HepG2 (cell line): Measurements from ENCODE around the gene PLEKHH1. TPM values are rescaled to one million over a fixed set of nuclear protein-coding genes. Genes with fewer than 3 reads are reported as not detected.

Experiments
- ATAC-seq: fragments of 200-7000 bp; cut with Tn5 transposase; 3 replicates; pipeline ENCODE4 v1.9.1; 2020; ENCODE audit warnings: mild to moderate bottlenecking, moderate library complexity
- BruUV-seq: library from RNA; stranded (reverse); fragments of 400-500 nt; replicated peaks from 2 replicates; lab custom pipeline; 2021; lab: Mats Ljungman, UMichigan
- CTCF ChIA-PET: fragments of 300-600 bp; formaldehyde crosslinking; extraction: SDS; loops from one replicate; lab custom pipeline; 2021; ENCODE audit warnings: low total read pairs, inconsistent platforms, low intra/inter-chr PET ratio; lab: Yijun Ruan, JAX
- POLR2A ChIA-PET: fragments of 350-600 bp; sonication (Branson Sonifier 250); formaldehyde crosslinking; loops from one replicate; lab custom pipeline; 2020; ENCODE audit warnings: antibody characterized with exemption, inconsistent platforms; lab: Yijun Ruan, JAX
- DNase-seq: peaks from one replicate; pipeline ENCODE4 v3.0.0-alpha.2; 2015; ENCODE audit warnings: low spot score
- FAIRE-seq: peaks from 3 replicates; lab custom pipeline; 2011; peaks lifted over from hg19 to GRCh38; lab: Jason Lieb, UNC
- H2AFZ ChIP-seq: one replicate; pipeline ENCODE4 v1.6.1; 2011; ENCODE audit warnings: low read length, inconsistent platforms
- H3K27ac ChIP-seq: fragments of 300-600 bp; 3 replicates; pipeline ENCODE4 v1.8.0; 2011; ENCODE audit warnings: mixed run types, mild to moderate bottlenecking, mixed read lengths, low read length, inconsistent platforms; ENCODE audit not compliant: insufficient read depth; ENCODE audit errors: extremely low read length
- H3K27me3 ChIP-seq, 2 experiments: fragments of 200-600 bp in 1 of 2; 2 replicates in 1 of 2; 3 replicates in 1 of 2; pipeline versions ENCODE4 v1.6.0 to v1.8.0; 2011; ENCODE audit warnings: low read length in 2 of 2, mild to moderate bottlenecking in 2 of 2, moderate library complexity in 2 of 2, inconsistent platforms in 1 of 2; ENCODE audit not compliant: insufficient read depth in 2 of 2, control insufficient read depth in 1 of 2
- H3K36me3 ChIP-seq, 2 experiments: fragments of 200-600 bp in 1 of 2; replicated peaks in 1 of 2; 2 replicates in 1 of 2; 3 replicates in 1 of 2; pipeline versions ENCODE4 v1.5.1 to v1.8.0; 2011; ENCODE audit warnings: low read length in 2 of 2, inconsistent platforms in 1 of 2; ENCODE audit not compliant: insufficient read depth in 2 of 2, control insufficient read depth in 1 of 2
- H3K4me1 ChIP-seq: 2 replicates; pipeline ENCODE4 v1.5.1; 2012; ENCODE audit warnings: low read length, inconsistent platforms; ENCODE audit not compliant: insufficient read depth
- H3K4me2 ChIP-seq: 2 replicates; pipeline ENCODE4 v1.6.0; 2011; ENCODE audit warnings: low read depth, low read length, inconsistent platforms
- H3K4me3 ChIP-seq, 3 experiments: fragments of 200-600 bp in 1 of 3; sonication (generic), shearing (Covaris generic) in 1 of 3; replicated peaks in 1 of 3; 2 replicates each; pipeline ENCODE4 v1.5.1; 2011 to 2016; ENCODE audit warnings: low read length in 3 of 3, inconsistent platforms in 2 of 3, low read depth in 2 of 3, mild to moderate bottlenecking in 2 of 3, control low read depth in 1 of 3, mixed read lengths in 1 of 3; ENCODE audit not compliant: insufficient read depth in 1 of 3
- H3K79me2 ChIP-seq: one replicate; pipeline ENCODE4 v1.6.1; 2011; ENCODE audit warnings: low read length, inconsistent platforms; ENCODE audit not compliant: insufficient read depth
- H3K9ac ChIP-seq: 2 replicates; pipeline ENCODE4 v1.6.0; 2011; ENCODE audit warnings: mild to moderate bottlenecking, low read depth, low read length, inconsistent platforms; ENCODE audit not compliant: insufficient read depth
- H3K9me3 ChIP-seq: 2 replicates; pipeline ENCODE4 v1.5.1; 2012; ENCODE audit warnings: mild to moderate bottlenecking, low read length
- H4K20me1 ChIP-seq: 2 replicates; pipeline ENCODE4 v1.6.0; 2011; ENCODE audit warnings: inconsistent platforms, mild to moderate bottlenecking, low read length, moderate library complexity; ENCODE audit not compliant: insufficient read depth
- AFF4 ChIP-seq: sonication (generic); formaldehyde crosslinking; IDR thresholded peaks from 2 replicates; pipeline ENCODE4 v1.4.0; 2020; ENCODE audit warnings: missing genetic modification reagents
- ASH2L ChIP-seq: fragments of 300-600, 200-600 bp; sonication (generic); IDR thresholded peaks from 2 replicates; pipeline ENCODE4 v1.7.0; 2017; ENCODE audit warnings: low read depth, mild to moderate bottlenecking, moderate library complexity, mixed read lengths, low read length; ENCODE audit not compliant: insufficient read length
- EZH2 ChIP-seq: conservative IDR thresholded peaks from 2 replicates; pipeline ENCODE4 v1.6.1; 2012; ENCODE audit warnings: mild to moderate bottlenecking, low read depth, low read length, moderate library complexity
- FOXA3 ChIP-seq: IDR thresholded peaks from 2 replicates; pipeline ENCODE4 v1.6.1; 2016; ENCODE audit warnings: missing genetic modification reagents, missing compliant biosample characterization
- HHEX ChIP-seq: IDR thresholded peaks from 2 replicates; pipeline ENCODE4 v1.6.1; 2016; ENCODE audit warnings: control low read depth
- HMGXB4 ChIP-seq, 2 experiments: sonication (generic) in 1 of 2; formaldehyde crosslinking in 1 of 2; IDR thresholded peaks; 2 replicates each; pipeline versions ENCODE4 v1.4.0 to v1.6.1; 2018 to 2020; ENCODE audit warnings: missing genetic modification reagents in 2 of 2, borderline replicate concordance in 1 of 2, low read depth in 1 of 2, mild to moderate bottlenecking in 1 of 2, missing biosample characterization in 1 of 2
- IKZF4 ChIP-seq: sonication (generic); formaldehyde crosslinking; IDR thresholded peaks from 2 replicates; pipeline ENCODE4 v1.5.1; 2020; ENCODE audit warnings: borderline replicate concordance, mild to moderate bottlenecking, low read depth, missing genetic modification reagents; ENCODE audit errors: not compliant biosample characterization
- MED8 ChIP-seq: sonication (generic); formaldehyde crosslinking; IDR thresholded peaks from 2 replicates; pipeline ENCODE4 v1.8.1; 2023; ENCODE audit warnings: mild to moderate bottlenecking, missing genetic modification reagents; ENCODE audit not compliant: insufficient replicate concordance
- POGZ ChIP-seq: sonication (generic); formaldehyde crosslinking; IDR thresholded peaks from 2 replicates; pipeline ENCODE4 v1.4.0; 2020; ENCODE audit warnings: mild to moderate bottlenecking, missing genetic modification reagents
- ZFAT ChIP-seq: sonication (generic); formaldehyde crosslinking; conservative IDR thresholded peaks from 2 replicates; pipeline ENCODE4 v1.8.1; 2023; ENCODE audit warnings: missing genetic modification reagents, inconsistent platforms
- ZNF260 ChIP-seq: sonication (generic); formaldehyde crosslinking; IDR thresholded peaks from 2 replicates; pipeline ENCODE4 v1.4.0; 2020; ENCODE audit warnings: missing genetic modification reagents, low read depth, mild to moderate bottlenecking, borderline replicate concordance
- WGBS: methylation state at CpG from one replicate; pipeline ENCODE4 v1.1.6; 2017; ENCODE audit warnings: low lambda C conversion rate; 5-methylcytosine and 5-hydroxymethylcytosine counted together
- in situ Hi-C: cut with HindIII; loops from 2 replicates; pipeline ENCODE4 v1.10.0; 2017; ENCODE audit warnings: low pct_unique_long_range_greater_than_20kb; ENCODE audit not compliant: extremely low pct_ligation_motif_present
- intact Hi-C: fragments of 100-400 bp; cut with micrococcal nuclease; formaldehyde crosslinking; loops from one replicate; pipeline ENCODE4 v1.10.0; 2022; ENCODE audit not compliant: unreplicated experiment
- polyA plus RNA-seq, 8 experiments: library from polyadenylated mRNA; depleted of rRNA in 3 of 8; stranded (reverse) in 7 of 8; unstranded in 1 of 8; fragments of >200 nt; fragmentation: Illumina TruSeq in 4 of 8; extraction: Trizol in 4 of 8; gene quantifications; 2 replicates each; pipeline versions ENCODE4 v1.2.1 to v1.2.3, GENCODE V29; 2011 to 2016; ENCODE audit warnings: low read depth in 4 of 8, missing spikeins in 1 of 8, mixed read lengths in 1 of 8; ENCODE audit not compliant: insufficient read depth in 1 of 8
- total RNA-seq, 5 experiments: library from RNA; depleted of rRNA; stranded (reverse); fragments of >200 nt; fragmentation: Illumina TruSeq; extraction: Trizol; gene quantifications; 2 replicates each; pipeline ENCODE4 v1.2.3, GENCODE V29; 2016; ENCODE audit warnings: low read depth in 1 of 5

The PLEKHH1 gene
- total and polyA plus RNA-seq, 2 of the 13 experiments (the other 11 are each of a cell fraction or from before 2014, with no cell fraction given) = 8.6 to 15.8 TPM

GRCh38 chr14:67532606-67532997, 488 bp upstream of the PLEKHH1 start (continued):
- TF ChIP-seq IKZF4 (CRISPR knock-in tag) = peak; percentile 44

GRCh38 chr14:67533754-67534085, 630 bp downstream of the PLEKHH1 start:
- WGBS = 5% methylated on average over 6 of the region's 6 CpGs
- FAIRE-seq = no peak
- H3K9me3 ChIP-seq = no peaks in the 10 kb centered on the region
- BruUV-seq = no TSS peak
- DNase-seq = no peak
- peak overlapping the region; percentile 82 for H3K4me2 ChIP-seq
- H2AFZ ChIP-seq = no peak overlapping the region
- H3K9ac ChIP-seq = peak overlapping the region; percentile 71; the same call in 1 of the 2 replicates
- POLR2A ChIA-PET = interaction anchor here (1.5 kb wide), 1 partner anchor 133 kb away, joined by 3 read pairs; no protein-coding TSS in a partner anchor
- peak overlapping the region; percentile 16 for H3K27ac ChIP-seq
- CTCF ChIA-PET = no interaction called here
- H3K4me1 ChIP-seq = peaks cover 21% of the 10 kb centered on the region
- intact Hi-C loops (no loop called here), in situ Hi-C loops (no loop called here)
- H3K79me2 ChIP-seq = no peaks in the 10 kb centered on the region
- no peaks in the 10 kb centered on the region for H4K20me1 ChIP-seq
- H3K4me3 ChIP-seq = peak overlapping the region; percentile 73 to 84 (median 82)
- H3K36me3 ChIP-seq = no peaks in the 10 kb centered on the region
- peaks cover 0 to 14% of the 10 kb centered on the region in 2 experiments; a peak in 2 of 5 replicates for H3K27me3 ChIP-seq
- ATAC-seq = peak; percentile 49
- TF ChIP-seq ASH2L (peak; percentile 5), HHEX (no peak), POGZ (CRISPR knock-in tag) (no peak), FOXA3 (CRISPR knock-in tag) (no peak), ZNF260 (no peak)
- TF ChIP-seq, all 625 proteins: peak for 1

GRCh38 chr14:67536087-67536486, 3.0 kb downstream of the PLEKHH1 start:
- Histone ChIP-seq H3K27ac (no peak overlapping the region), H3K79me2 (no peaks in the 10 kb centered on the region), H3K9me3 (no peaks in the 10 kb centered on the region), H3K4me3 (no peak overlapping the region), H3K4me1 (peaks cover 21% of the 10 kb centered on the region), H2AFZ (no peak overlapping the region), H4K20me1 (no peaks in the 10 kb centered on the region), H3K36me3 (no peaks in the 10 kb centered on the region), H3K9ac (no peak overlapping the region), H3K4me2 (no peak overlapping the region), H3K27me3 (peaks cover 0 to 8% of the 10 kb centered on the region in 2 experiments; a peak in 2 of 5 replicates)
- BruUV-seq = no TSS peak
- FAIRE-seq (no peak), DNase-seq (no peak), ATAC-seq (no peak)
- CTCF ChIA-PET = no interaction called here
- POLR2A ChIA-PET = no interaction called here
- WGBS = 72% methylated on average over 3 of the region's 4 CpGs
- in situ Hi-C loops (no loop called here), intact Hi-C loops (no loop called here)
- TF ChIP-seq HMGXB4 (CRISPR knock-in tag; IDR thresholded peaks at IDR 0.05; ENCODE audit: borderline replicate concordance in 1 of 2, low read depth in 1 of 2) (no peak), AFF4 (CRISPR knock-in tag) (no peak), MED8 (CRISPR knock-in tag) (no peak), EZH2 (no peak), ZFAT (no peak)
